Heart left ventricle (tissue), 16 donors: ENCODE results near the gene TFF3. TPM values are rescaled to one million over a fixed set of nuclear protein-coding genes. Genes with fewer than 3 reads are reported as not detected.

Experiments used
- ATAC-seq, 4 donors: fragments of 200-7000 bp; cut with Tn5 transposase; one replicate each; pipeline ENCODE4 v1.9.1; 2020 to 2022; ENCODE audit warnings: moderate library complexity in 4 of 4, mild to moderate bottlenecking in 3 of 4, moderate number of reproducible peaks in 1 of 4
- DNase-seq, 5 donors: peaks; one replicate each; pipeline ENCODE4 v3.0.0-alpha.2; 2020
- H3K27ac ChIP-seq, 12 donors: fragments of 200-600 bp; sonication (generic) in 4 of 12; one replicate each; pipeline versions ENCODE4 v1.5.0 to v1.8.0; 2016 to 2022; ENCODE audit warnings: mild to moderate bottlenecking in 2 of 12
- H3K27me3 ChIP-seq, 9 donors: fragments of 200-600 bp; sonication (generic) in 2 of 9; one replicate each; pipeline versions ENCODE4 v1.5.1 to v1.8.0; 2016 to 2022; ENCODE audit warnings: mild to moderate bottlenecking in 3 of 9
- H3K36me3 ChIP-seq, 9 donors: fragments of 200-600 bp; sonication (generic) in 2 of 9; one replicate each; pipeline versions ENCODE4 v1.5.0 to v1.8.0; 2018 to 2022; ENCODE audit warnings: mild to moderate bottlenecking in 2 of 9
- H3K4me1 ChIP-seq, 12 donors: fragments of 200-600 bp; sonication (generic) in 4 of 12; one replicate each; pipeline versions ENCODE4 v1.5.0 to v1.8.0; 2016 to 2022; ENCODE audit warnings: mild to moderate bottlenecking in 3 of 12
- H3K4me3 ChIP-seq, 12 donors: fragments of 200-600 bp; sonication (generic) in 4 of 12; one replicate each; pipeline versions ENCODE4 v1.5.0 to v1.8.0; 2017 to 2022; ENCODE audit warnings: mild to moderate bottlenecking in 9 of 12, moderate library complexity in 4 of 12
- H3K9me3 ChIP-seq, 12 donors: fragments of 200-600 bp; sonication (generic) in 4 of 12; one replicate each; pipeline versions ENCODE4 v1.5.0 to v1.8.0; 2016 to 2022; ENCODE audit warnings: mild to moderate bottlenecking in 1 of 12
- POLR2A ChIP-seq, 2 donors: fragments of 450-650 bp; IDR thresholded peaks; one replicate each; pipeline ENCODE4 v1.6.1; 2017; ENCODE audit warnings: antibody characterized with exemption in 2 of 2, mild to moderate bottlenecking in 2 of 2, moderate library complexity in 2 of 2
- WGBS, 4 donors: extraction: QIAGEN DNeasy Blood & Tissue Kit in 2 of 4; methylation state at CpG; one replicate each; pipeline versions ENCODE4 v1.1.5 to v1.1.7; 2013 to 2018; 5-methylcytosine and 5-hydroxymethylcytosine counted together
- intact Hi-C, 10 donors: fragments of 100-400 bp; cut with DNase I; formaldehyde crosslinking; loops; one replicate each; pipeline versions ENCODE4 v1.11.1 to v1.14.2; 2022
- polyA plus RNA-seq, 2 donors: library from polyadenylated mRNA; stranded (reverse); fragments of 200-250 nt; gene quantifications; one replicate each; pipeline ENCODE4 v1.2.3, GENCODE V29; 2013
- total RNA-seq, 9 donors: library from RNA; depleted of rRNA in 2 of 9; stranded (reverse); fragments of >200 nt in 2 of 9; fragmentation: NEBNext Ultra II Directional in 3 of 9; extraction: Animal tissue kit (Norgen Biotek cat#: 25700) in 3 of 9; gene quantifications; one replicate each; pipeline versions ENCODE4 v1.1.0 to v1.2.4, GENCODE V29; 2016 to 2023
- TF ChIP-seq, protein P1 (sequence below), 12 donors: fragments of 200-600 bp; sonication (generic) in 4 of 12; IDR thresholded peaks; one replicate each; pipeline versions ENCODE4 v1.5.0 to v1.8.0; 2018 to 2022; ENCODE audit warnings: antibody characterized with exemption in 12 of 12, mild to moderate bottlenecking in 5 of 12
- donor health status: ischemic (EF 13 %, LVEDD 7.1; RV severe dilation, severe dysfunction).
- donor health status: healthy with polysubstance abuse.
- donor health status: DM: no; HTN: yes; CAD: no.
- donor health status: DM: no; HTN: no; CAD: no.
- donor health status: ischemic (EF 25% LVEDD 6.9; RV normal size, moderate dysfunction).
- donor health status: ischemic (EF 25% LVEDD 5.7; RV mildly dilated, moderate dysfunction).
- donor health status: healthy.
- donor health status: DM: yes; HTN: yes; CAD: no.
- donor health status: ischemic (EF 35%, LVEDD 5.7; RV mildly dilated, moderate dysfunction).
- donor health status: nonischemic (EF 11% LVEDD 7.7; RV severe dilation, severe dysfunction).
- donor health status: DM: yes; HTN: yes; CAD: no.
- donor health status: PGD.
- donor health status: ischemic (EF 29% LVEDD 5.4; RV normal size, mild dysfunction).
- donor health status: nonischemic (EF 23%, LVEDD 6.1; RV moderate dilation, normal function).

Gene TFF3
- total and polyA plus RNA-seq, 11 donors: 0.75 to 10.8 (median 3.0) TPM

DNA sequence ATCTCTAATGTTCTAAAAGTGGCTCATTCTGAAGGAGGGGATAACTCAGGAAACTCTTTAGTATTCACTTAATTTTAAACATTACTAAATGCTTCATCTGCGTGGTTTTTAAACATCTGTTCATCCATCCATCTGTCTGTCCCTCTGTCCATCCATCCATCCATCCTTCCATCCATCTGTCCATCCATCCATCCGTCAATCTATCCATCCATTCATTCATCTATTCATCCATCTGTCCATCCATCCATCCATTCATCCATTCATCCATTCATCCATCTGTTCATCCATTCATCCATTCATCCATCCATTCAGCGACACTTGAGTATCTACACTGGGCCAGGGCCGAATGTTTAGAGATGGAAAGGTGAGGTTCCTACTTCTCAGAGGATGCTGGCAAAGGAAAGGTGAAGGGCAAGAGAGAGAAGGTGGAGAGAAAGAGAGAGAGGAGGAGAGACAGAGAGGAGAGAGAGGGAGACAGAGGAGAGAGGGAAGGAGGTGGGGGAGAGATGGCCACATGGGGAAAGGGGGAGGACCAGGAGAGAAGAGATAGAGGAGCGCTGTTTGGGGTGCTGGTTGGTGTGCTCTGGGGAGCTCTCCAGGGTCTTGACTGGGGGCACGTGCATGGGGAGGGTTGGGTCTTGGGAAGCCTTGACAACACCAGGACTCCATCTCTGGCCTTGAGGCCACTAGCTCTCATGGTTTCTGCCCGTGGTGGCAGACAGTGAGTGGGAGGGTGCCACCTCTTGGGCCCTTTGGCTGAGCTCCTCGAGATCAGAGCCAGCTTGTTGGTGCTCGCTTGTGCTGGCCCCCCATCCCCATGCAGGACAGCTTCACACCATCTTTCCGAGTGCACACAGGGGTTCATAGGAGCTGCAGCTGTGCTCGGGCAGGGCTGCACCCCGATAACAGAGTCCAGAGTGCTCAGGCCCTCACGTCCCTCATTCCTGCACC, 50.7 kb downstream of the TFF3 start:
- 80 to 96% (median 88%) methylated on average over 13 of the region's 13 CpGs for WGBS, 4 donors
- H3K4me1 ChIP-seq: peaks cover 0 to 59% (median 24%) of the 10 kb centered on the region in 12 donors
- no peak overlapping the region for H3K4me3 ChIP-seq
- DNase-seq: peak in 1 of 5 donors; percentile 36
- TF ChIP-seq, protein P1, sequence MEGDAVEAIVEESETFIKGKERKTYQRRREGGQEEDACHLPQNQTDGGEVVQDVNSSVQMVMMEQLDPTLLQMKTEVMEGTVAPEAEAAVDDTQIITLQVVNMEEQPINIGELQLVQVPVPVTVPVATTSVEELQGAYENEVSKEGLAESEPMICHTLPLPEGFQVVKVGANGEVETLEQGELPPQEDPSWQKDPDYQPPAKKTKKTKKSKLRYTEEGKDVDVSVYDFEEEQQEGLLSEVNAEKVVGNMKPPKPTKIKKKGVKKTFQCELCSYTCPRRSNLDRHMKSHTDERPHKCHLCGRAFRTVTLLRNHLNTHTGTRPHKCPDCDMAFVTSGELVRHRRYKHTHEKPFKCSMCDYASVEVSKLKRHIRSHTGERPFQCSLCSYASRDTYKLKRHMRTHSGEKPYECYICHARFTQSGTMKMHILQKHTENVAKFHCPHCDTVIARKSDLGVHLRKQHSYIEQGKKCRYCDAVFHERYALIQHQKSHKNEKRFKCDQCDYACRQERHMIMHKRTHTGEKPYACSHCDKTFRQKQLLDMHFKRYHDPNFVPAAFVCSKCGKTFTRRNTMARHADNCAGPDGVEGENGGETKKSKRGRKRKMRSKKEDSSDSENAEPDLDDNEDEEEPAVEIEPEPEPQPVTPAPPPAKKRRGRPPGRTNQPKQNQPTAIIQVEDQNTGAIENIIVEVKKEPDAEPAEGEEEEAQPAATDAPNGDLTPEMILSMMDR (IDR thresholded peaks at IDR 0.05): no peak
- no peak for TF ChIP-seq POLR2A (IDR thresholded peaks at IDR 0.05)
- no peaks in the 10 kb centered on the region for H3K9me3 ChIP-seq
- intact Hi-C loops: loop anchor here in 3 of 10 donors (5.0 kb wide), 3 partner anchors 33 to 97 kb away; no protein-coding TSS in a partner anchor
- peak overlapping the region; percentile 52 to 90 (median 78) for H3K27ac ChIP-seq
- no peak for ATAC-seq
- H3K27me3 ChIP-seq: no peaks in the 10 kb centered on the region
- H3K36me3 ChIP-seq: no peaks in the 10 kb centered on the region

DNA sequence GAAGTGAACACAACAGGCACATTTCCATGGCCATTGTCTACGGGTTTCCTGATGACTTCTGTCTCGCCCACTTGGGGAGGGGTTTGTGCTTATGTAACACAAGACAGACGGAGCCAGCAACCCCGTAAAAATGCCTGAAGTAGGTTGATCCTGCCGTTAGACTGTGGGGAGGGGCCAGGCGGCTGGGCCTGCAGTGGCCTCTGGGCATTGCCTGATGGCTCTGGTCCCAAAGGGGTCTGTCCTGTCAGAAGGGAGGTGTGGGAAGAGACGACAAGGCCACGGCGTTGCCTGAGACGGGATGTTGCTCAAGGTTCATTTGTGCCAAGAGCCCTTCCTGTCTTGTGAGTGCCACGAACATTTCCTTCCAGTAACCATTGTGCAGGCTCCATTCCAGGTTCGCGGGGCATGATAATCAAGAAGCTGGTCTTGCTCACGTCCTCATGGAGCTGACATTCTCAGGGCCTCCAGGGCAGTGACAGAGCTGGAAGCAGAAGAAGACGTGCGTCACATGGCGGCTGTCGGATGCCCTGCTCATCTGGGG, 51.5 kb downstream of the TFF3 start:
- H3K9me3 ChIP-seq: no peaks in the 10 kb centered on the region
- H3K36me3 ChIP-seq: no peaks in the 10 kb centered on the region
- peaks cover 2 to 62% (median 33%) of the 10 kb centered on the region in 12 donors for H3K4me1 ChIP-seq
- intact Hi-C loops: loop anchor here in 3 of 10 donors (5.0 kb wide), 3 partner anchors 34 to 96 kb away; no protein-coding TSS in a partner anchor
- H3K27me3 ChIP-seq: no peaks in the 10 kb centered on the region
- H3K4me3 ChIP-seq: no peak overlapping the region
- peak in 4 of 5 donors; percentile 56 to 70 (median 58) for DNase-seq
- peak overlapping the region; percentile 52 to 90 (median 78) for H3K27ac ChIP-seq
- WGBS, 4 donors: 50 to 63% (median 53%) methylated on average over 18 of the region's 18 CpGs
- no peak for TF ChIP-seq POLR2A (IDR thresholded peaks at IDR 0.05)
- TF ChIP-seq, protein P1 (IDR thresholded peaks at IDR 0.05): no peak
- peak; percentile 33 to 72 (median 45) for ATAC-seq

DNA sequence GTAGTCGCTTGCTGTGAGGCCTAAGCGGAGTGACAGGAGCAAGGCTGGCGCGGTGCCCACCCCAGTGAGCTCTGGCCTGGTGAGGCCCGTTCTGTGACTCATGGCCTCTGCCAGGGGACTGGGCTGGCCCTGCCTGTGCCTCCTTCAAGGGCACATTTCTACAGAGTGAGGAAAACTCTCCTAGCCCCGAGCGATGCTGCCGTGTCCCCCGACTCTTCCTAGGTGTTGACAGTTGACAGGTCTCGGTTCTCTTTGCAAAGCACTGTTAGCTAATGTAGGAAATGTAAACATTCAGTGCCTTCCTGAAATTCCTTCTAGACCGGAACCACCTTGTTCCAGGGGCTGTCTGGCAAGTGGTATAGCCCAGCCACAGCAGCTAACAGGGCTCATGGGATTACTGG, 52.4 kb downstream of the TFF3 start:
- ATAC-seq (peak; percentile 63 to 86 (median 78)), DNase-seq (peak; percentile 78 to 89 (median 85))
- Histone ChIP-seq H3K9me3 (no peaks in the 10 kb centered on the region), H3K36me3 (no peaks in the 10 kb centered on the region), H3K4me1 (peaks cover 2 to 58% (median 33%) of the 10 kb centered on the region in 12 donors), H3K4me3 (no peak overlapping the region), H3K27me3 (no peaks in the 10 kb centered on the region), H3K27ac (peak overlapping the region; percentile 52 to 90 (median 78))
- no peak for TF ChIP-seq POLR2A (IDR thresholded peaks at IDR 0.05)
- TF ChIP-seq, protein P1 (IDR thresholded peaks at IDR 0.05): no peak
- WGBS, 4 donors: 24 to 55% (median 34%) methylated on average over 11 of the region's 11 CpGs
- intact Hi-C loops: loop anchor here in 3 of 10 donors (5.0 kb wide), 3 partner anchors 34 to 96 kb away; no protein-coding TSS in a partner anchor

DNA sequence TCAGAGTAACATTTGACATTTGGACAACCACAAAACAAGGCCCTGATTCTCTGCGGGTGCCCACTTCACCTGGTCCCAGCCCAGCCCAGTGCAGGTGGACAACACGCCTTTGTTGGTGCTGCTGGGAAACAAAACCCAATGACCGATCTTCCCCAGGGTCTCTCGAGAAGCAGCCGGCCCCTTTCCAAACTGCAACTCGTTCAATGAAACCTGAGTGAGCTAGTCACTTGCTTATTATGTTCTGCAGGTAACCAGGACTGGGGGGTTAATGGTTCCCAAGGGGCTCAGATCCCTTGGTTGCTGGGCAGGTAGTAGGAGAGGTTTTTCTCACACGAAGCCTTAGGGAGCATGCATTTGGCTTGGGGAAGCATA, 53.4 kb downstream of the TFF3 start:
- no peaks in the 10 kb centered on the region for H3K27me3 ChIP-seq
- H3K9me3 ChIP-seq: no peaks in the 10 kb centered on the region
- WGBS, 4 donors: 91 to 97% (median 93%) methylated on average over 7 of the region's 7 CpGs
- H3K4me1 ChIP-seq: peaks cover 2 to 60% (median 32%) of the 10 kb centered on the region in 12 donors
- TF ChIP-seq POLR2A (IDR thresholded peaks at IDR 0.05): no peak
- TF ChIP-seq, protein P1 (IDR thresholded peaks at IDR 0.05): no peak
- no peak for ATAC-seq
- no peaks in the 10 kb centered on the region for H3K36me3 ChIP-seq
- intact Hi-C loops: loop anchor here in 4 of 10 donors (2.0 to 5.0 kb wide), 4 partner anchors 25 to 95 kb away; no protein-coding TSS in a partner anchor
- peak in 1 of 5 donors; percentile 38 for DNase-seq
- H3K27ac ChIP-seq: peak overlapping the region in 6 of 12 donors; percentile 54 to 81 (median 78)
- no peak overlapping the region for H3K4me3 ChIP-seq
